GM04504 (cell line): Measurements from ENCODE around the gene SLC7A14.

Source experiments
- DNase-seq: peaks from one replicate; pipeline ENCODE4 v3.0.0-alpha.2; 2012; ENCODE audit warnings: low read depth

The SLC7A14 gene

DNA sequence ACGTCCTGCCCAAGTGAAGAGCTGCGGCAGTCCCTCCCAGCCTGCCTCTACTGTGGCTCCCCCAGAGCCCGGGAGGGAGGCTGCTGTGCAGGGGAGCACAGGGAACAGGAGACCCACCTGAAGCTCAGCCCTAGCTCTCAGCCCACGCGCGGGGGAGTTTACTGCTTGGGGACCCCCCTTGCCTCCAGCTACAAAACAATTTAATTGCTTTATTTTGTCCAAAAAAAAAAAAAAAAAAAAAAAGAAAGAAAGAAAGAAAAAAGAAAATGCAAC is 89.1 kb downstream of the SLC7A14 start:
- DNase-seq = no peak

DNA sequence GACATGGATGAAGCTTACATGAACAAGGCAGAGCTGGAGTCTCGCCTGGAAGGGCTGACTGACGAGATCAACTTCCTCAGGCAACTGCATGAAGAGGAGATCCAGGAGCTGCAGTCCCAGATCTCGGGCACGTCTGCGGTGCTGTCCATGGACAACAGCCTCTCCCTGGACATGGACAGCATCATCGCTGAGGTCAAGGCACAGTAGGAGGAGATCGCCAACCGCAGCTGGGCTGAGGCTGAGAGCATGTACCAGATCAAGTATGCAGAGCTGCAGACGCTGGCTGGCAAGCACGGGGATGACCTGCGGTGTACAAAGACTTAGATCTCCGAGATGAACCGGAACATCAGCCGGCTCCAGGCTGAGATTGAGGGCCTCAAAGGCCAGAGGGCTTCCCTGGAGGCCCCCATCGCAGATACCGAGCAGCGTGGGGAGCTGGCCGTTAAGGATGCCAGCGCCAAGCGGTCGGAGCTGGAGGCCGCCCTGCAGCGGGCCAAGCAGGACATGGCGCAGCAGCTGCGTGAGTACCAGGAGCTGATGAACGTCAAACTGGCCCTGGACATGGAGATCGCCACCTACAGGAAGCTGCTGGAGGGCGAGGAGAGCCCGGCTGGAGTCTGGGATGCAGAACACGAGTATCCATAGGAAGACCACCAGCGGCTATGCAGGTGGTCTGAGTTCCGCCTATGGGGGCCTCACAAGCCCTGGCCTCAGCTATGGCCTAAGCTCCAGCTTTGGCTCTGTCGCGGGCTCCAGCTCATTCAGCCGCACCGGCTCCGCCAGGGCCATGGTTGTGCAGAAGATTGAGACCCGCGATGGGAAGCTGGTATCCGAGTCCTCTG is 89.6 kb downstream of the SLC7A14 start:
- DNase-seq = no peak

DNA sequence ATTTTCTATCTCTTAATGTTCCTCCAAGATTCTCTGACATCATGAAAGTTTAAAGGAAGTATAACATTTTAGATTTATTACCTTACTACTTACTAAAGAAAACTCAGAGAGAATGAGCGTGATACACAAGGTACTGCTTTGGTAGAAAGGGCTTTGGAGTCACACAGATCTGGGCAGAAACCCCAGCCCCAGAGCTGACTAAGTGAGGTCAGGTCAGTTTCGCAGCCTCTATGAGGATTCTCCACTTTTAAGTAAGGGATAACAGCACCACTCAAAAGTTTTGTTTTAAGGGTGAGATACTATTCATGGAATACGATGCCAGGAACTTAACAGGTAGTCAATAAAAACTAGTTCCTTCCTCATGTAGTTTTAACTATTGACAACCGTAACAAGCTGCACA is 91.1 kb downstream of the SLC7A14 start:
- DNase-seq = no peak

DNA sequence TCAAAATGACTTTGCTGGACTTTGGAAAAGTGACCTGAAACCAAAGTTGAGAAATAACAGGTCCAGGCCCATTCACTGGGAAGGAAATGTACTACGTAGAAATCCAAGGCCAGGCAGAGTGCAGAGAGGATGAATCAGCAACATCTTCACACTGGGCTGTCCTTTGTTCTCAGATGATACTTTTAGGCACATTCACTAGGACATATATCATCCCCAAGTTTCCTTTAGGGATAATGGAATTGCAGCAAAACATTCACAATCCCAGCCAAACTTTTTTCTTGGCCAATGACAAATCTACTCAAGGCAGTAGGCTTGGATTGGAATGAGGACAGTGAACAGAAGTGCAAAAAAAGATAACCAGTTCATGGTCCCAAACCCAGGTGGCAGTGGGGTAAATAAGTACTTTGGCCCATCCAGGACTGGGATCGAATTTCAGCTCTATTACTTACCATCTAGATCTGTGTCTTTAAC is 92.1 kb downstream of the SLC7A14 start:
- DNase-seq = peak; percentile 79

DNA sequence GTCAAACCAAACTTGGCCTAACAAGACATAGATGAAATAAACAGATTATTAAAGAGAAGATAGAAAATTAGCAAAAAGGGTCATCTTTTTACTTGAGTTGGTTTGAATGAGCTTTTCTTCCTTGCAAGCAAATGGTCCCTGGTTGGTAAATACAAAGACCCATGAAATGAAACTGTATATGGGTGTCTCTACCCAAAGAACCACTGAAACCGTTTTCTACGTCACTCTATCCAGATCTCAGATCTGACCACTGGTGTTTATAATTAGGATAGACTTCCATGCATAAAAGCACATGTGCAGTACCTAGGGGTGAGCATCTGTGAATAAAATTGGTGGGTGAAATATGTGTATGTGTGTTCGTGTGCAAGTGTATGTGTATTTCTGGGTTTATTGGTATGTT is 94.0 kb downstream of the SLC7A14 start:
- DNase-seq = no peak

DNA sequence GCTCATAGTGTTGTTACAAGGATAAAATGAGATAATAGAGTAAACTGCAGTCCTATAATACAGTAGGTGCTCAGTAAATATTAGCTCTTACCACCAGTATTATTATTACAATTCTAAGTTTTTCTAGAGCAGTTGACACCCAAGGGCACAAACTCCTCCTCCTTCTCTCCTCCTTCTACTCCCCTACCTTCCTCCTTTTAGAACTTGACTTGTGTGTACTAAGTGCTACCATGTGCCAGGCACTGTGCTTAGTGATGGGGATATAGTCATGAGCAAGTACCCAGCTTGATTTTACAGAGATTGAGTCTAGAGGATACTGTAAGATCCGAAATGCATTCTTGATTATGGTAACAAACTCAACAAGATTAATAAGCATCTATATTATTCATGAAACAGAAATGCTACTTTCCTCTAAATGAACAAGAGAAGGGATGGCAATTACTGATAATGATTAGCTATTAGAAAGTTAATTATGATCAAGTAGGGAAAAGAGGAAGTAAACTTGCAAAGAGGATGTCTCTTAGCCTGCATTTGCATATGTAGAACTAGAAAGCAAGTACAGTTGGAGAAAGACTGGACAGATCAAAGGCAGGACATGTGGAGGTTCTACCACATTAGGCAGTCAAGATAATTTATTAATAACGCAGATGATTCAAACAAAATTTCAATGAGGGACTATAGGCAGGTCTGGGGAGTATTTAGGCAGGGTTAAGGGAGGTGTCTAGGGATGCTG is 94.9 kb downstream of the SLC7A14 start:
- DNase-seq = no peak

DNA sequence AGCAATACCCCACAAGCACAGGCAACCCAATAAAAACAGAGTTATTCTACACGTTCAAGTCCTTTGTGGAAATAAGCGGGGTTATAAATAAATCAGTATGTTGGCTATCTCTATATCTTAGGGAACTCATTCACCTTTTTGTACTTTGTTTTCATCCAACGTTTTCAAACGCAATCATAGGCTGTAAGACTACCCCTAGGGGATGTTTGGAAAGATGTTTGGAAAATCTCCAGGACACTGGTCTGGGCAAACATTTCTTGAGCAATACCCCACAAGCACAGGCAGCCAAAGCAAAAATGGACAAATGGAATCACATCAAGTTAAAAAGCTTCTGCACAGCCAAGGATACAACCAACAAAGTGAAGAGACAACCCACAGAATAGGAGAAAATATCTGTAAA is 97.1 kb downstream of the SLC7A14 start:
- DNase-seq = peak; percentile 47

DNA sequence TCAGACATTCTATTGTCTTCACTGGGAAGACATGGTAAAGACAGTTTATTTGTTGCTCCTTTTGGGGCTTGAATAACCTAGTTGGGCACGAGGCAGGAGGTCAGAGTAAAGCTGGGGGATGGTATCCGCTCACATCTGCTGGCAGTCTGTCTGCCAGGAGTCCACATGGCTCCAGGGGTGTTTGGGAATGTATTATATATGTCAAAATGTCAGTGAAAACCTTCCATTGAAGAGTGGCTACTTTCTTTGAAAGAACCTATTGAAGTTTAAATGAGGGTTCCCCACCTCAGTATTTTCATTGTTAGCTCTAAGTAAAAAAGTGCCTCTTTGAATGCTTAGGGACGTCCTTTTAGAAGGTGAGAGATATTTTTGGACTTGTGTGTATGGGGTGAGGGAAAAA is 98.8 kb downstream of the SLC7A14 start:
- no peak for DNase-seq

DNA sequence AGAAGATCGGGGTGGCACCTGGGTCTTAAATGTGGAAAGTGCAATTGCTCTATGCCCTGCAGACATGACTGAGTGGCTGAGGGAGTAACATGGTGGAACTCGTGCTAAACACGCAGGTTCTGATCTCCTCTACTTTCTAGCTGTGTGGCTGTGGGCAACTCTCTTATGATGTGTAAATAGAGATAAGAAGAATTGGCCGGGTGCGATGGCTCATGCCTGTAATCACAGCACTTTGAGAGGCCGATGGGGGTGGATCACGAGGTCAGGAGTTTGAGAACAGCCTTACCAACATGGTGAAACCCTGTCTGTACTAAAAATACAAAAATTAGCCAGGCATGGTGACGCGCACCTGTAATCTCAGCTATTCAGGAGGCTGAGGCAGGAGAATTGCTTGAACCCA is 99.5 kb downstream of the SLC7A14 start:
- no peak for DNase-seq

DNA sequence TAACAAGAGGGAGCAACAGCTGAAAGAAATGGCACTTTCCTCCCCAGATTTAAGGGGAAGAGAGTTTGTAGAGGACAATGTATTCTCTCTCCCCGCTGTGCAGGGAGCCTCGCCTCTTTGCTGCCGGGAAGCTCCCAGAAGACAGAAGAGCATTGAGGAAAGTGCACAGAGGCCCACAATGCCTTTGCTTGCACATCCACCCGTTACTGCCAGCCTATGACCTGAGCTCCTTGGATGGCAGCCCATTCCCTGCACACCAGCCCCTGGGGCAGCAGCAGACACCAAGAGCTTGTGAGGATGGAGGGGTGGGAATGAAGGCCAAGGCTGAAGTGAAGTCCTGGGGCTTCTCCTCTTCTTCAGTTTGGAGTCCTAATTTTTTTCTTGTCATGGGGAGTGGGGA is 100.2 kb downstream of the SLC7A14 start:
- DNase-seq = no peak

DNA sequence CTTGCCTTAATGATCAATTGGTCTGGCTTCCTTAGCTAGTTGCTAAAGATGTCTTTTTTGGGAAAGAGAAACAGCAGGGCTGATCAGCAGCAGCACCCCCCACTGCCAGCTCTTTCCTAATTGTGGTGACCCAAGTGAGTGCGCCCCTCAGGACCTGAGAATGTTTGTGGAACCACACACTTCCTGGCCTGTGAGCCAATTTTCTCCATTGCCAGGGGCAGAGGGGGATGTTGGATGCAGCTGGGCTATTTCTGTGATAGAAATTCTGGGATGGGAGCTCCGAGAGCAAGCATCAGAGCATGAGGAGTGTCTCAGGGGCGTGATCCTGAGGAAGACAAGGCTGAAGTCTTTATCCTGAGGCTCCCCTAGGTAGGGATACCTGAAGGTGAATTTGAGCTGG is 100.6 kb downstream of the SLC7A14 start:
- DNase-seq = no peak

DNA sequence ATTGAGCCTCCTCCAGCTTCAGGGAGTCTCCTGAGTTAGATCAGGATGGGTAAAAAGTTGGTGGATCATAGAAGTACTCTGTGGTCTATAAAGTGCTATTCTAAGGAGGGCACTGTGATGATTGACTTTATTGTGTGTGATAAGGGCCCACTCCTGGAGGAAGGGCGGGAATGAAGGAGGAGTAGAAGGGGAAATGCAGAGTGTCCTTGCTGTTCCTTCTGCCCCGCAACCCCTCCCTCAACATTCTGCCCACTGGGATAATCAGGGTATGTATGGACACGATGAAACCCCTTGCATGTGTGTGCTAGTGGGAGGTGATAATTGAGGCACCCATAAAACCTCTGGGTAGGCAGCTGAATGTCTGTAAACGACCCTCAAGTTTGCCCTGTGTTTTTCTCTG is 101.0 kb downstream of the SLC7A14 start:
- no peak for DNase-seq

DNA sequence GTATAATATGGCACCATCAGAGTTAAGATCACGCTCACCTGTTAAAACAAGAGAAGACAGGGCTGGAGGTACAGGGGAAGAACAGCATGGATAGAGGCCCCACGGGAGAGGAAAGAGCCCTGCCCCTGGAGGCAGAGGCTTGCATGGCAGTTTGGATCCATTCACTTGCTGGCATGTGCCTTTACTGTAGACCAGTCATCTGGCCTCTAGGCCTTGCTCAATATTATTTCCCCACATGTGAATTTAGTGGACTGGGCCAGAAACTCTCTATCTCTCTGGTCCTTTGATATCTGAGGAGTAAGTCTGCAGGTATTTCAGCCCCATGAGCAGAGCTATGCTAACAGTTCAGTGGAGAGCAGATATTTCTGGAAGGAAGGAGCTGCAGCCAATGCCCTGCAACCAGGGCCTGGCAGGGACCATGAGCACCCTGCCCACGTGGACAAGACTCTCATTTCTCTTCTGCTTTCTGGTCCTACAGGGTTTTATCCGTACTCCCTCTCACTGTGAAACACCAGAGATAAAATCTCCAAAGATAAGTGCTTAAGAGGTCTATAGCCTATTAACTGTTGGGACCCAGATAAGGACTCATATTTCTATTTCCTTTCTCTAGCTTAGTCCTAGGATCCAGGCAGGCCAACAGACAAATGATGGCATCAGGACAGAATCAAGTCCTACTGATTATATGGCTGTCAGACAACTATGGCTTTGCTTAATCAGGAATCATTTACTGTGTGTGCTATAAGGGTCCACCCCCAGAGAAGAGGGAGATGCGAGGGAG is 102.2 kb downstream of the SLC7A14 start:
- no peak for DNase-seq

DNA sequence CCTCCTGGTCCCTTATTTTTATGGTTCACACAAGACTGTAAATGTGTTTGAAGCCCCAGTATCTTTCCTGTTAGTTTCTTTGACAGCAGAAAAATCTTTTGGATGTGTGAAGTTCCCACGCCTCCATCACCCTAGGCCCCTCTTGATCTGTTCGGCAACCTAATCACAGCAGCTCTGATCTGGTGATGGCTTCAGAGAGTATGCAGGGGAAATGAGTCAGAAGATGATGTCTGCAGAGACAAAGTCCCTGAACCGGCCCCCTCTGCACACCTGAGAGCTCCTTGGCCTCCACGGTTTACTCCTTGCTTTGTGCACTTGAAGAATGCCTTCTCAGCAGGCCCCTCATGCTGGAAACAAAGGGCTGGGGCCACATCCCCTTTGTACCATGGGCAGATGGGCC is 103.7 kb downstream of the SLC7A14 start:
- DNase-seq = no peak

DNA sequence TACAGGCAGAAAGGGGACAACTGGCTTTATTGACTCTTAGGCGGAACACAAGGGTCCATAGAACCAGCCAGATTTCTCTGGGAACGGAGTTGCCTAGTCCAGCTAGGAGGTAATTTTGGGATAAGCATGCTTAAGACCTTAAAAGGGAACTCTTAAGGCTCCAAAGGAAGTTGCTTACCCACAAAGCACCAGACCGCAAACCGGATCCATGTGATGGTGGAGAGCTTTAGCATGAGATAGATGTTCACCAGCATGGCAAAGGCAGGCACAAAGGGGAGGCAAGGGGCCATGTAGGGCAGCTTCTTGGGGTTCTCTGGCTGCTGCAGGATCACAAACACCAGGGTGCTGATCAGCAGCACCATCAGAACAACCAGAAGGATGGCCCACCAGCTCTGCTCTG is 105.8 kb downstream of the SLC7A14 start:
- no peak for DNase-seq

DNA sequence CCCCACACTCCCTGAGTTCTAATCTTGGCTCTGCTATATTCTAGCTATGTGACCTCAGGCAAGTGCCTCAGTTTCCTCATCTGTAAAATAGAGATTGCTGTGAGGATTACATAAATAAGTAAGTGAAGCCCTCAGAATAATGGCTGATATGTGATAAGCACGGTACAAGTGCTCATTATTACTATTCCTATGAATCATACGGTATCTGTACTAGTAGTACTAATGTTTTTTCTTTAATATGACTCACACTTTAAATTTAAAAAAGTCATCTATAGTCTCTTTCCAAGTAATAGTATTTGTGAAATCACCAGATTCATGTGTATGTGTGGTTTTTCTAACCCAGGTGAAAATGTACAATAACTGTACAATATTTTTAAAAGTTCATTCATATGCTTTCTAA is 108.5 kb downstream of the SLC7A14 start:
- no peak for DNase-seq

DNA sequence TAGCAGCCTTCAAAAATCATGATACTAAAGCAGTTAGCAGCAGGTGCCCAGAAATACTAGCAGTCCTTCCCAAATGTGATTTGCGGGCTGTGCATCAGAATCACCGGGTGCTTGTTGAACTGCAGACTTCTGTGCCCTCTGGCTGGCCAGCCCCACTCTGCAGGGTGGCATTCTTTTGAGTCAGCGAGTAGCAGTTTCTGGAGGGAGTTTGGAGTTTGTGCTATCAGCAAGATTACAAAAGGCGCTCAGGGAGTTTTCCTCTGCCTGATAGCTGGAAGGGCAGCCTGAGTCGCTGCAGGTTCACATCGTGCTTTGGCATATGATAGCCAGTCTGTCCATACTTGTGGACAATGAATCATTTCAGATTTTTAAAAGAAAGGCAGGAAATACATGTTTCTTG is 109.6 kb downstream of the SLC7A14 start:
- no peak for DNase-seq

DNA sequence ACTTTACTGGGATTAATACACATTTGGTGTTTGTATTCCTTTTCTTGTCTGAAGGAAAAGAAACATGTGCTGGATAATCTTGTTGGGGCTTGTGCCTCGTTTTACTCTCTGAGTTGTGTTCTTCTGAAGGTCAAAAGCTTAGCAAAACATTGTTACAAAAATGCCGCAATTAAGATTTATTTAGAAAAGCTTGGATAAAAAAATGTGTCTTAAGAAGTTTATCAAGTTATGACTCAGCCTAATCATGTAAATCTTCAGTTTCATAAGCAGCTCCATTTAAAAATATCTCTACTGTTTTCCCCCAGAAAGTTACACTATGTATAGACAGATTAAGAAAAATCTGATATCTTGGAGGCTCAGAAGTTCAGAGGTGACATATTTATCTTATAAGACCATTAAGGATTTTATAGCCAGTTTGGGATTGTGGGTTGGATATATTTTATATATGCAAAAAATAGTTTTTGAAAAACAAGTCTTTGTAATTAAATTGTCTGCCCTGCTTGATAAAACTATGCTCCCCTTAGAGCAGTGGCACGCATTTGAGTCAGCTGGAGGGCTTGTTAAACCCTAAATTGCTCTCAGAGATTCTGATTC is 110.7 kb downstream of the SLC7A14 start:
- peak; percentile 28 for DNase-seq

DNA sequence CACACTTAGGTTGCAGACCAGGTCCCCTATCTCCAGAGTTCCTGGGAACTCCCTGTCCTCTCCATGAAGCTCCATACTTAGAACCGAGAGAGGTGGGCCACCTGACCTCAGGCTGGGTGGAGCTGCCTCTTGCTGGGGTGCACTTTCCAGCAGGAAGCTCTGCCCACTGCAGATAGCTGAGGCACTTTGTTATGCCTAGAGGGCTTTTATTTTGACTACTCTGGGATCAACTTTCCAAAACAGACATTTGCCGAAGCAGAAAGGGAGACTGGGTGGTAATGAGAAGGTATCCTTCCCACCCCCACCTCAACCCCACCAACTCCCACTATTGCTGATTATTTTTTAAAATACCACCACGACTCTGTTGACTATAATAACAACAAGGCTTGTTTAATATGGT is 112.5 kb downstream of the SLC7A14 start:
- DNase-seq = no peak

DNA sequence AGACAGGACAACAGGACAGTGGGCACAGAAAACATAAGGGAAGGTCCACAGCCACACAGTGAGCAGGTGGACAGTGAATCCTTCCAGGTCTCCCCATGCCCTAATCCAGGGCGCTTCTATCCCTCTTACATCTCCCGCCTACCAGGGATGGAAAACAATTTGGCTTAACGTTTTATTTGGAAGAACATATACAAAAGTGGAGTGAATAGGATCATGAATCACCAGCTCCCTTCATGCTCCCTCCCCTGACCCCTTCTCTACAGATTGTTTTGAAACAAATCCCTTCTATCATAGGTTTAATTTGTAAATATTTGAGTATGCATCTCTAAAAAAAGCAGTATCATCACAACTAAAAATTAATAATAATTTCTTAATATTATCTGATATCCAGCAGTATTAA is 114.7 kb downstream of the SLC7A14 start:
- no peak for DNase-seq

DNA sequence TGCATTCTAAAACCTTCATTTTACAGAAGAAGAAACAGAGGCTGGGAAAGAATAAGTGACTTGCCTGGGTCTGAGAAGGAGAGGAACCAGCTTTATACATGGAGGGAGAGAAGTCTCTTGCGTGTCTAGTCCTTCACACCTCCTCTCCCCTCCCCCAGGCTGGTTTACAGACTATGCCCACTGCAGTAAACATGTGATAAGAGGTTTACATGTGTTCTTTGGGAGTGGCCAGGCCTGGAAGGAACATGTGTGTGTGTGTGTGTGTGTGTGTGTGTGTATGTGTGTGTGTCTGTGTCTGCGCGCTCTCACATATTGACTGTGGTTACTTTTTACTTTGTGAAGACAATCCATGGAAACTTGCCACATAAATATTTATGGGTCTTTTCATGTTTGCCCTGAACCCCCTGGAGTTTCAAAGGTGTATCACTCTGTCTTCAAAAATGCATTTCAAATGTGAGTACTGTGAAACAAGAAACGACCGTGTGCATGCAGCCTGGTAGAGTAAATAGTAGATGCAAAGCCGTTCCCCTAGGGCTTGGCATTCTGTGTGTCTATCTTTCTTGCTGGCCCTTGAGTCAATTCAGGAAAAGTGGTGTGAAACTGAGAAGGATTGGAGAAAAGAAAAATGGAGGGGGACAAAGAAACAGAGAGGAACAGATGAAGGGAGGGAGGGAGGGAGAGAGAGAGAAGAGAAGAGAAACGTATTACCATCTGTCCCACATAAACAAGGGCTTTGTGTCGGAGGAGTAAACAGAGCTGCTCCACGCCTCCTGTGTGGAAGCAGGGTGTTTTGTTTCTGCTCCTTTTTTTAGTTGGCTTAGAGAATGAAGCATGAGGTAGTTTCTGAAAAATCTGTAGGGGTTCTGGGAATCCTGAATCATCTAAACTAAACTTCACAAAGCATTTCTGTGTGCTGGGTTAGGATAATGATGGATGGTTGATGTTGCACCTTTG is 115.5 kb downstream of the SLC7A14 start:
- peak; percentile 40 for DNase-seq
